Activated naive CD8-positive, alpha-beta T cell treated with anti-CD3 and anti-CD28 coated beads, Interleukin-2, amount 50 U/mL, for 24 hours (primary cell): Measurements from ENCODE around the gene CPEB3.

Experiments
- ATAC-seq: fragments of 150-1000 bp; cut with Tn5 transposase; one replicate; pipeline ENCODE4 v1.10.0; 2021
- DNase-seq: peaks from one replicate; pipeline ENCODE4 v3.0.0; 2021
- H3K27ac Mint-ChIP-seq: one replicate; pipeline ENCODE4 v1.8.0; 2021; ENCODE audit warnings: mild to moderate bottlenecking, mixed read lengths
- H3K27me3 Mint-ChIP-seq: one replicate; pipeline ENCODE4 v1.8.0; 2021; ENCODE audit warnings: mixed read lengths
- H3K36me3 Mint-ChIP-seq: one replicate; pipeline ENCODE4 v1.8.0; 2021; ENCODE audit warnings: low read depth, mixed read lengths
- H3K4me1 Mint-ChIP-seq: one replicate; pipeline ENCODE4 v1.8.0; 2021; ENCODE audit warnings: mixed read lengths
- H3K4me3 Mint-ChIP-seq: one replicate; pipeline ENCODE4 v1.8.0; 2021; ENCODE audit warnings: mild to moderate bottlenecking, moderate library complexity, mixed read lengths
- H3K9me3 Mint-ChIP-seq: one replicate; pipeline ENCODE4 v1.8.0; 2021; ENCODE audit warnings: mixed read lengths

CPEB3 gene

GRCh38 chr10:92291616-92291865, 663 bp upstream of the CPEB3 start:
- DNase-seq (no peak), ATAC-seq (peak; percentile 15)
- H3K27ac Mint-ChIP-seq, result peak overlapping the region; percentile 27
- H3K36me3 Mint-ChIP-seq, result peaks cover 11% of the 10 kb centered on the region
- H3K4me3 Mint-ChIP-seq, result peak overlapping the region; percentile 89
- H3K9me3 Mint-ChIP-seq, result no peaks in the 10 kb centered on the region
- H3K27me3 Mint-ChIP-seq, result no peaks in the 10 kb centered on the region
- peaks cover 31% of the 10 kb centered on the region for H3K4me1 Mint-ChIP-seq

GRCh38 chr10:92290076-92290836, 622 bp downstream of the CPEB3 start:
- Mint-ChIP-seq H3K4me1 (peaks cover 32% of the 10 kb centered on the region), H3K36me3 (peaks cover 8% of the 10 kb centered on the region), H3K9me3 (no peaks in the 10 kb centered on the region), H3K4me3 (peak overlapping the region; percentile 89), H3K27me3 (no peaks in the 10 kb centered on the region), H3K27ac (peak overlapping the region; percentile 83)
- peak; percentile 14 for DNase-seq
- ATAC-seq, result no peak

GRCh38 chr10:92284112-92284704, 6.7 kb downstream of the CPEB3 start:
- no peaks in the 10 kb centered on the region for H3K27me3 Mint-ChIP-seq
- no peaks in the 10 kb centered on the region for H3K9me3 Mint-ChIP-seq
- H3K4me1 Mint-ChIP-seq, result peaks cover 14% of the 10 kb centered on the region
- ATAC-seq, result no peak
- peak overlapping the region; percentile 7 for H3K27ac Mint-ChIP-seq
- no peaks in the 10 kb centered on the region for H3K36me3 Mint-ChIP-seq
- no peak overlapping the region for H3K4me3 Mint-ChIP-seq
- DNase-seq, result no peak

GRCh38 chr10:92278996-92279696, 11.7 kb downstream of the CPEB3 start:
- no peaks in the 10 kb centered on the region for H3K9me3 Mint-ChIP-seq
- H3K27ac Mint-ChIP-seq, result no peak overlapping the region
- H3K27me3 Mint-ChIP-seq, result no peaks in the 10 kb centered on the region
- peaks cover 5% of the 10 kb centered on the region for H3K4me1 Mint-ChIP-seq
- no peak overlapping the region for H3K4me3 Mint-ChIP-seq
- DNase-seq, result no peak
- no peaks in the 10 kb centered on the region for H3K36me3 Mint-ChIP-seq
- no peak for ATAC-seq

GRCh38 chr10:92274071-92274470, 16.8 kb downstream of the CPEB3 start:
- ATAC-seq, result no peak
- peaks cover 3% of the 10 kb centered on the region for H3K36me3 Mint-ChIP-seq

GRCh38 chr10:92268748-92269147, 22.1 kb downstream of the CPEB3 start:
- Mint-ChIP-seq H3K27ac (no peak overlapping the region), H3K9me3 (no peaks in the 10 kb centered on the region), H3K4me1 (peaks cover 12% of the 10 kb centered on the region), H3K36me3 (peaks cover 5% of the 10 kb centered on the region), H3K27me3 (no peaks in the 10 kb centered on the region), H3K4me3 (no peak overlapping the region)
- DNase-seq, result no peak
- ATAC-seq, result no peak

More at GRCh38 chr10:92274071-92274470, 16.8 kb downstream of the CPEB3 start:
- Mint-ChIP-seq H3K27ac (no peak overlapping the region), H3K4me3 (no peak overlapping the region), H3K27me3 (no peaks in the 10 kb centered on the region), H3K4me1 (no peaks in the 10 kb centered on the region), H3K9me3 (no peaks in the 10 kb centered on the region)
- no peak for DNase-seq

- DNase-seq (no peak), ATAC-seq (peak; percentile 99)
- Mint-ChIP-seq H3K4me1 (peaks cover 12% of the 10 kb centered on the region), H3K4me3 (no peak overlapping the region), H3K36me3 (peaks cover 5% of the 10 kb centered on the region), H3K9me3 (no peaks in the 10 kb centered on the region), H3K27me3 (no peaks in the 10 kb centered on the region), H3K27ac (no peak overlapping the region)
Observed at GRCh38 chr10:92267343-92267742, 23.5 kb downstream of the CPEB3 start.

GRCh38 chr10:92265687-92266258, 25.1 kb downstream of the CPEB3 start:
- Mint-ChIP-seq H3K9me3 (no peaks in the 10 kb centered on the region), H3K27ac (no peak overlapping the region), H3K4me3 (no peak overlapping the region), H3K4me1 (peaks cover 12% of the 10 kb centered on the region), H3K27me3 (no peaks in the 10 kb centered on the region), H3K36me3 (peaks cover 5% of the 10 kb centered on the region)
- ATAC-seq (no peak), DNase-seq (no peak)

- peaks cover 2% of the 10 kb centered on the region for H3K36me3 Mint-ChIP-seq
- peaks cover 12% of the 10 kb centered on the region for H3K4me1 Mint-ChIP-seq
- ATAC-seq (no peak), DNase-seq (no peak)
- H3K27me3 Mint-ChIP-seq, result no peaks in the 10 kb centered on the region
- no peaks in the 10 kb centered on the region for H3K9me3 Mint-ChIP-seq
- no peak overlapping the region for H3K27ac Mint-ChIP-seq
- H3K4me3 Mint-ChIP-seq, result no peak overlapping the region
Observed at GRCh38 chr10:92264249-92264648, 26.6 kb downstream of the CPEB3 start.

- Mint-ChIP-seq H3K4me1 (peaks cover 9% of the 10 kb centered on the region), H3K27ac (no peak overlapping the region), H3K4me3 (no peak overlapping the region), H3K27me3 (no peaks in the 10 kb centered on the region), H3K36me3 (peaks cover 2% of the 10 kb centered on the region), H3K9me3 (no peaks in the 10 kb centered on the region)
- ATAC-seq, result no peak
- no peak for DNase-seq
Observed at GRCh38 chr10:92263396-92263795, 27.5 kb downstream of the CPEB3 start.

- no peak overlapping the region for H3K27ac Mint-ChIP-seq
- no peak for ATAC-seq
Observed at GRCh38 chr10:92248566-92248965, 42.3 kb downstream of the CPEB3 start.

GRCh38 chr10:92244796-92245195, 46.1 kb downstream of the CPEB3 start:
- no peak overlapping the region for H3K27ac Mint-ChIP-seq
- H3K36me3 Mint-ChIP-seq, result no peaks in the 10 kb centered on the region
- ATAC-seq (peak; percentile 51), DNase-seq (no peak)
- no peaks in the 10 kb centered on the region for H3K9me3 Mint-ChIP-seq
- H3K4me1 Mint-ChIP-seq, result peaks cover 27% of the 10 kb centered on the region
- H3K4me3 Mint-ChIP-seq, result no peak overlapping the region
- H3K27me3 Mint-ChIP-seq, result peaks cover 3% of the 10 kb centered on the region

More at GRCh38 chr10:92248566-92248965, 42.3 kb downstream of the CPEB3 start:
- H3K9me3 Mint-ChIP-seq, result no peaks in the 10 kb centered on the region
- no peak overlapping the region for H3K4me3 Mint-ChIP-seq
- no peaks in the 10 kb centered on the region for H3K36me3 Mint-ChIP-seq
- H3K4me1 Mint-ChIP-seq, result peaks cover 4% of the 10 kb centered on the region
- no peaks in the 10 kb centered on the region for H3K27me3 Mint-ChIP-seq
- DNase-seq, result no peak

- DNase-seq, result peak; percentile 22
- Mint-ChIP-seq H3K36me3 (no peaks in the 10 kb centered on the region), H3K27me3 (peaks cover 12% of the 10 kb centered on the region), H3K4me3 (peak overlapping the region; percentile 68), H3K4me1 (peaks cover 39% of the 10 kb centered on the region), H3K9me3 (no peaks in the 10 kb centered on the region), H3K27ac (peak overlapping the region; percentile 13)
- peak; percentile 63 for ATAC-seq
Observed at GRCh38 chr10:92242910-92243671, 47.8 kb downstream of the CPEB3 start.

- Mint-ChIP-seq H3K4me1 (peaks cover 40% of the 10 kb centered on the region), H3K27me3 (peaks cover 14% of the 10 kb centered on the region), H3K4me3 (peak overlapping the region; percentile 68), H3K9me3 (no peaks in the 10 kb centered on the region), H3K27ac (no peak overlapping the region), H3K36me3 (no peaks in the 10 kb centered on the region)
- ATAC-seq (no peak), DNase-seq (no peak)
Observed at GRCh38 chr10:92242380-92242779, 48.5 kb downstream of the CPEB3 start.
